Thyroid gland (tissue), 4 donors: Measurements from ENCODE around the gene DPYSL4. TPM values are rescaled to one million over a fixed set of nuclear protein-coding genes. Genes with fewer than 3 reads are reported as not detected.

Source experiments
- DNase-seq, 2 donors: peaks; one replicate each; pipeline ENCODE4 v3.0.0-alpha.2; 2019
- H3K27ac ChIP-seq, 3 donors: fragments of 200-600 bp; sonication (generic); 1 replicate in 2 of 3; 2 replicates in 1 of 3; pipeline ENCODE4 v1.5.1; 2016 to 2019; ENCODE audit warnings: mild to moderate bottlenecking in 1 of 3, moderate library complexity in 1 of 3
- H3K27me3 ChIP-seq: fragments of 200-600 bp; sonication (generic); one replicate; pipeline ENCODE4 v1.5.1; 2019
- H3K36me3 ChIP-seq, 2 donors: fragments of 200-600 bp; sonication (generic); one replicate each; pipeline ENCODE4 v1.5.1; 2016 to 2019
- H3K4me1 ChIP-seq, 2 donors: fragments of 200-600 bp; sonication (generic); one replicate each; pipeline ENCODE4 v1.5.1; 2017 to 2019
- H3K4me3 ChIP-seq, 3 donors: fragments of 200-600 bp; sonication (generic); replicated peaks in 1 of 3; 1 replicate in 2 of 3; 2 replicates in 1 of 3; pipeline ENCODE4 v1.5.1; 2016; ENCODE audit warnings: mild to moderate bottlenecking in 1 of 3
- H3K9me3 ChIP-seq: fragments of 200-600 bp; sonication (generic); one replicate; pipeline ENCODE4 v1.5.1; 2017
- CTCF ChIP-seq, 6 experiments: fragments of 200-600 bp in 3 of 6; fragments of 450-650 bp in 3 of 6; sonication (generic) in 3 of 6; IDR thresholded peaks; one replicate each; pipeline ENCODE4 v1.5.1; 2016 to 2019; ENCODE audit warnings: antibody characterized with exemption in 6 of 6, mild to moderate bottlenecking in 2 of 6, inconsistent platforms in 1 of 6, moderate library complexity in 1 of 6
- POLR2A ChIP-seq, 2 donors: fragments of 450-650 bp; IDR thresholded peaks; one replicate each; pipeline ENCODE4 v1.6.1; 2017; ENCODE audit warnings: antibody characterized with exemption in 2 of 2, mild to moderate bottlenecking in 2 of 2, moderate library complexity in 1 of 2
- WGBS, 2 donors: methylation state at CpG; one replicate each; pipeline ENCODE4 v1.1.5; 2017; 5-methylcytosine and 5-hydroxymethylcytosine counted together
- intact Hi-C: fragments of 100-400 bp; cut with DNase I; formaldehyde crosslinking; loops from one replicate; pipeline ENCODE4 v1.15.1; 2023
- total RNA-seq, 4 donors: library from RNA; depleted of rRNA; stranded (reverse); fragments of >200 nt; gene quantifications; one replicate each; pipeline ENCODE4 v1.2.3, GENCODE V29; 2016

DPYSL4 gene
- 1 to 10 TPM in 1 of 4 donors, under 1 TPM in 3; 0.54 to 1.5 (median 0.81) TPM for total RNA-seq

- no peak for TF ChIP-seq CTCF (IDR thresholded peaks at IDR 0.05)
- TF ChIP-seq POLR2A (IDR thresholded peaks at IDR 0.05): no peak
- no peaks in the 10 kb centered on the region for H3K36me3 ChIP-seq
- no peaks in the 10 kb centered on the region for H3K9me3 ChIP-seq
- 0 to 3% methylated on average over 5 of the region's 109 CpGs for WGBS, 2 donors
- intact Hi-C loops: no loop called here
- H3K27me3 ChIP-seq: peaks cover 7% of the 10 kb centered on the region
- peaks cover 10 to 29% of the 10 kb centered on the region in 2 donors for H3K4me1 ChIP-seq
- no peak for DNase-seq
- H3K27ac ChIP-seq: no peak within 1 kb of the TSS
- H3K4me3 ChIP-seq: peak within 1 kb of the TSS in 1 of 3 donors; percentile 23
Measured at GRCh38 chr10:132186488-132187429, at the start of gene DPYSL4. TSS of gene DPYSL4 (plus strand) at chr10:132186948. CDS start at chr10:132187064, 116 bp downstream.

DNA sequence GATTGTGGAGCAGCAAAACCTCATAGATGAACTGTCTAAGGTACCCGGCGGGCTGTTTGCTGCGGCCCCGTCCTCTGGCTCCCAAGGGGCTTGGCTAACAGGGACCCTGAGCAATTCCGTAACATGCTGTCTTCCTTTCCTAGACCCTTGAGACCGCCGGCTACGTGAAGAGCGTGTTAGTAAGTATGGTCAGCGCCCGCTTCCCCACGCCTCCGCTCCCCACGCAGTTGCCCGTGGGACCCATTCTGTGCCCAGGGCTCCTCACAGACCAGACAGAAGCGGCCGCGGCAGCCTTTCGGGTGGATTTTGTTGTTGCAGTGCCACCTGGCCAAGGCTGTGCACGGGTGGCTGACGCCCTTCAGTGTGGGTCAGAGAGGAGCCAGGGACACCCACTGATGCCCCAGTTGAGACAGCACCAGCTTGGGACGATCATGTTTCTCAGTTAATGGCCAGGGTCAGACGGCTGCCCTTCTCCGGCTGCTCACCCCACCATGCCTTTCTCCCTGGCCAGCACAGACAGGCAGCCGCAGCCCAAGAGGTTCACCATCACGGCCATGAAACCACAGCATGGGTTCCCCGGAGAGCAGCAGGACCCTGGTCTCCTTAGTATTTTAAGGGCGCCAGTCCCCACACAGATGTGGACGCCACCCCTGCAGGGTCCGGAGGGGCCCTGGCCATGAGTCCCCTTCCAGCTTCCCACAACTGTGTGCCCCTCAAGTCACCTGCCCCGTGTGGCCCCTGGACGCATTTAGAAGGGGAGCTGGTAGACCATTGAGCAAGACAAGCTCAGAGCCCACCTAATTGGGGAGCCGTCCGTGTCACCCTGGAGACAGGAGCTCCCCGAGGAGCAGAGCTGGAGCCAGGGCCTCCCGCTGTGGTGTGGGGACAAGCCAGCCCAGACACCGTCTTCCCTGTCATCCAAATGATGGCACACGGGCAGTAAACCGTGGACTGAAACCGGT, 49.4 kb upstream of the DPYSL4 start:
- WGBS, 2 donors: 90% methylated on average over 34 to 38 of the region's 40 CpGs
- Histone ChIP-seq H3K27me3 (no peaks in the 10 kb centered on the region), H3K27ac (no peak overlapping the region), H3K4me3 (no peak overlapping the region), H3K9me3 (no peaks in the 10 kb centered on the region), H3K4me1 (no peaks in the 10 kb centered on the region), H3K36me3 (no peaks in the 10 kb centered on the region)
- TF ChIP-seq CTCF (IDR thresholded peaks at IDR 0.05) (no peak), POLR2A (IDR thresholded peaks at IDR 0.05) (no peak)
- no peak for DNase-seq
- intact Hi-C loops: no loop called here

GRCh38 chr10:132138133-132138532, 48.6 kb upstream of the DPYSL4 start:
- H3K4me1 ChIP-seq: no peaks in the 10 kb centered on the region
- no peaks in the 10 kb centered on the region for H3K36me3 ChIP-seq
- no peak for DNase-seq
- H3K4me3 ChIP-seq: no peak overlapping the region
- no peak overlapping the region for H3K27ac ChIP-seq
- H3K9me3 ChIP-seq: no peaks in the 10 kb centered on the region
- 92 to 95% methylated on average over 40 of the region's 40 CpGs for WGBS, 2 donors
- no peaks in the 10 kb centered on the region for H3K27me3 ChIP-seq
- TF ChIP-seq CTCF (IDR thresholded peaks at IDR 0.05): no peak
- no peak for TF ChIP-seq POLR2A (IDR thresholded peaks at IDR 0.05)
- intact Hi-C loops: no loop called here

GRCh38 chr10:132138596-132138995, 48.2 kb upstream of the DPYSL4 start:
- WGBS, 2 donors: 89 to 91% methylated on average over 12 of the region's 12 CpGs

More at GRCh38 chr10:132138596-132138995, 48.2 kb upstream of the DPYSL4 start:
- H3K9me3 ChIP-seq: no peaks in the 10 kb centered on the region
- H3K4me3 ChIP-seq: no peak overlapping the region
- TF ChIP-seq POLR2A (IDR thresholded peaks at IDR 0.05): no peak
- no peak for TF ChIP-seq CTCF (IDR thresholded peaks at IDR 0.05)
- no peaks in the 10 kb centered on the region for H3K4me1 ChIP-seq
- DNase-seq: no peak
- intact Hi-C loops: no loop called here
- no peaks in the 10 kb centered on the region for H3K27me3 ChIP-seq
- H3K36me3 ChIP-seq: no peaks in the 10 kb centered on the region
- H3K27ac ChIP-seq: no peak overlapping the region
